Activated CD8-positive, alpha-beta T cell treated with anti-CD3 and anti-CD28 coated beads for 36 hours (primary cell): ENCODE data around the gene DYSF. TPM values are rescaled to one million over a fixed set of nuclear protein-coding genes. Genes with fewer than 3 reads are reported as not detected.

Experiments
- ATAC-seq: fragments of 200-7000 bp; cut with Tn5 transposase; one replicate; pipeline ENCODE4 v1.10.0; 2021; ENCODE audit warnings: mild to moderate bottlenecking, moderate library complexity
- CTCF ChIA-PET: fragments of 350-600 bp; sonication (Branson Sonifier 250); formaldehyde crosslinking; loops from one replicate; lab custom pipeline; 2021; ENCODE audit warnings: antibody characterized with exemption; lab: Charles Lee
- POLR2A ChIA-PET: fragments of 350-600 bp; sonication (Branson Sonifier 250); formaldehyde crosslinking; loops from one replicate; lab custom pipeline; 2021; ENCODE audit warnings: antibody characterized with exemption; lab: Charles Lee
- DNase-seq: peaks from one replicate; pipeline ENCODE4 v3.0.0-alpha.2; 2020
- H3K27ac Mint-ChIP-seq: one replicate; pipeline ENCODE4 v1.8.0; 2021; ENCODE audit warnings: mild to moderate bottlenecking, mixed read lengths
- H3K27me3 Mint-ChIP-seq: one replicate; pipeline ENCODE4 v1.8.0; 2021; ENCODE audit warnings: mixed read lengths
- H3K36me3 Mint-ChIP-seq: one replicate; pipeline ENCODE4 v1.8.0; 2021; ENCODE audit warnings: low read depth, mixed read lengths
- H3K4me1 Mint-ChIP-seq: one replicate; pipeline ENCODE4 v1.8.0; 2021; ENCODE audit warnings: low read depth, mixed read lengths
- H3K4me3 Mint-ChIP-seq: one replicate; pipeline ENCODE4 v1.8.0; 2021; ENCODE audit warnings: mild to moderate bottlenecking, moderate library complexity, mixed read lengths
- H3K9me3 Mint-ChIP-seq: one replicate; pipeline ENCODE4 v1.8.0; 2021; ENCODE audit warnings: mixed read lengths
- intact Hi-C: fragments of 100-400 bp; cut with micrococcal nuclease; formaldehyde crosslinking; loops from one replicate; pipeline ENCODE4 v1.10.0; 2022
- total RNA-seq, 2 experiments: library from RNA; stranded (reverse); gene quantifications; one replicate each; pipeline ENCODE4 v1.2.3, GENCODE V29; 2021
- TF ChIP-seq, protein P1 (sequence below): fragments of 200-600 bp; IDR thresholded peaks from one replicate; pipeline ENCODE4 v1.8.0; 2022; ENCODE audit warnings: antibody characterized with exemption, mild to moderate bottlenecking

The DYSF gene
- total RNA-seq, 2 experiments from 2014 or later = 3.5 to 3.8 TPM

DNA sequence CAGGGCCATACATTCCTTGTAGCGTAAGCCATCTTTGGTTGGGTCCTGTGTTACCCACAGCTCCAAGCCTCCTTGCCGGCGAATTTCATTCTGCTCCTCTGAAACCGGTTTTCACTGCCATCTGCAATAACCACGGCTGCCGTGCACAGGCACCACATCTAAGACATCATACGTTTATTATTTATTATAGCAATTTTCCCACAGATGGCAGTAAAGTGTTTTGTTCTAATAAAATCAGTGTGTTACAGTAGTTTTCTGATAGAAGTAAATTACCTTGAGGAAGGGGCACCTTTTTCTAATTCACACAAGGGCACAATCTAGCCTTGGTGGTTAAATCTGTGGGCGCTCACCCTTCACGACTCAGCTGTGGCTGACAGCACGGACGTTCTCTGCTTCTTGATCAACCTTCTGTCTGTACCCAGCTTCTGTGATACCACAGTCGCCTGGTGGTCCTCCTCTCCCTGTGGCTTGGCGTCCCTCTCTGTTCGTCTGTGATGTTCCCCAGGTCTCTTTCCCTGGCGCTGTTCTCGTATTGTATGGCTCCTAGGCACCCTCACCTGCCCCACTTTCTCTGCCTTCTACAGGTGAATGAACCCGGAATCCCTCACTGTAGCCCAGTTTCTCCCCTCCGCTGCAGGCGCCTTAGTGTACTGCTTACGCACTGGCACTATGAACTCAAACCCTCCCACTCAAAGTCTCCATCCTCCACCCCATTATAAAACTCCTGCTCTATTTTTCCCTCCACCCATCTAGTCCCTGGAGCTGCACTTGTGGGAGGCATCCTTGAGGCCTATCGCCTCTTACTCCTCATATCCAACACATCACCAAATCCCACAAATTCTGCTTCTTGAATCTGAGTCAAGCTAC, 236.8 kb downstream of the DYSF start:
- Mint-ChIP-seq H3K9me3 (no peaks in the 10 kb centered on the region), H3K4me1 (no peaks in the 10 kb centered on the region), H3K36me3 (no peaks in the 10 kb centered on the region), H3K27me3 (peaks cover 3% of the 10 kb centered on the region), H3K27ac (no peak overlapping the region), H3K4me3 (no peak overlapping the region)
- ChIA-PET POLR2A (no interaction called here), CTCF (no interaction called here)
- ATAC-seq = no peak
- intact Hi-C loops = no loop called here
- DNase-seq = no peak
- TF ChIP-seq, protein P1, sequence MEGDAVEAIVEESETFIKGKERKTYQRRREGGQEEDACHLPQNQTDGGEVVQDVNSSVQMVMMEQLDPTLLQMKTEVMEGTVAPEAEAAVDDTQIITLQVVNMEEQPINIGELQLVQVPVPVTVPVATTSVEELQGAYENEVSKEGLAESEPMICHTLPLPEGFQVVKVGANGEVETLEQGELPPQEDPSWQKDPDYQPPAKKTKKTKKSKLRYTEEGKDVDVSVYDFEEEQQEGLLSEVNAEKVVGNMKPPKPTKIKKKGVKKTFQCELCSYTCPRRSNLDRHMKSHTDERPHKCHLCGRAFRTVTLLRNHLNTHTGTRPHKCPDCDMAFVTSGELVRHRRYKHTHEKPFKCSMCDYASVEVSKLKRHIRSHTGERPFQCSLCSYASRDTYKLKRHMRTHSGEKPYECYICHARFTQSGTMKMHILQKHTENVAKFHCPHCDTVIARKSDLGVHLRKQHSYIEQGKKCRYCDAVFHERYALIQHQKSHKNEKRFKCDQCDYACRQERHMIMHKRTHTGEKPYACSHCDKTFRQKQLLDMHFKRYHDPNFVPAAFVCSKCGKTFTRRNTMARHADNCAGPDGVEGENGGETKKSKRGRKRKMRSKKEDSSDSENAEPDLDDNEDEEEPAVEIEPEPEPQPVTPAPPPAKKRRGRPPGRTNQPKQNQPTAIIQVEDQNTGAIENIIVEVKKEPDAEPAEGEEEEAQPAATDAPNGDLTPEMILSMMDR = no peak

DNA sequence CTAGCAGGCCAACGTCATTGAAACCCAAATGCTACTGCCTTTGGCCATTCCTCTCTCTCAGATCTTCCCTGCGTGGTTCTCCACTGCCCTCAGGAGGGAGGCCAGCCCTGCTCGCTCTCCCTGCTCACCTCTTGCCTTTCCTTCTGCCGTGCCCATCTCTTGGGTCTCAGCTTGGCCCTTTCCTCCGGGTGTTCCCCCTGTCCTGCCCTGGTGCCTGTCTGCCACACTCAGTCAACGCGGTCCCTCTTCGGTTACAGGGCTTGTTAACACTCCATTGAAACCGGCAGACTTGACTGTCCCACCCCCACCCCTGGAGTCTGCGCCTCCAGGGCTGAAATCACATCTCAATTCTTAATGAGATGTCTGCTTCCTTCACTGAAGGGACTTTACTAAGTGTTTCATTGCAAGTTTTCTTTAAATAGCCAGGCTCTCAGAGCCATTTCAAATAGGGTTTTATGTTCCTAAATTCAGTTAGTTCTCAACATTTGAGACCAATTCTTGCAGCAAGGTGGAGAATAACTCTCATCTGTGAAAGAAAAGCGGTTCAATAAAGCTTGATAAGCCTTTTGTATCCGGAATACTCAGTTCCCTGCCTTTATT, 237.6 kb downstream of the DYSF start:
- Mint-ChIP-seq H3K4me1 (no peaks in the 10 kb centered on the region), H3K4me3 (no peak overlapping the region), H3K27ac (no peak overlapping the region), H3K9me3 (no peaks in the 10 kb centered on the region), H3K36me3 (no peaks in the 10 kb centered on the region), H3K27me3 (peaks cover 3% of the 10 kb centered on the region)
- DNase-seq (no peak), ATAC-seq (no peak)
- ChIA-PET POLR2A (no interaction called here), CTCF (no interaction called here)
- TF ChIP-seq, protein P1 = no peak
- intact Hi-C loops = no loop called here

DNA sequence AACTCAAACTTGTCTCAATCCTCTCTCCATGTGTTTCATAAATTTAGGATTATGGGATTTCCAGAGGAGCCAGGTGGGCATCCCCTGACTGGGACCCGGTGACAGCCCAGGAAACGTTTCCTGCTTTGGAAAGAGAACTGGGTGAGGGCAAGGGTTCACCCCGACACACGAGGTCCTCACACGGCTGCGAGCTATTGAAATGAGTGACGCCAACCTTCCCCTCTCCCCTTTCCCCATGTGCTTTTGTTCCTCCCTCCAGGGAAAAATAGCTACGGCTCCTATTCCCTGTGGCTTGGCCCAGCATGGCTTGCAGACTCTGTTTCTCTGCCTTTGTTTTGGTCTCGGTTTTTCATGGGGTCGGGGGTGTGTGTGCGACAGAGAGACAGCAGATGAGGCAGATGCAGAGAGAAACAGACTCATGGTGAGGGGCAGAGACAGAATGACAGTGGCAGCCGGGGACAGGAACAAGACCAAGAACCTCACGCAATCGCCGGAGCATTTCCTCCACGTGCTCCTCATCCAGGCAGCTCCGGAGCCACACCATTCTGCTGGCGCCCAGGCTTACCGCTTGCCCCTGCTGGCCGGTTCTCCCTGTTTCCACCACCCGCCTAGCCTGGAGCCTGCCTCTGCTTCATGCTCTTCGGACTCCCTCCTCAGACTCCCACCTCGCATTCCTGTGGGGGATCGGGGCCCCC, 238.5 kb downstream of the DYSF start:
- ChIA-PET POLR2A (no interaction called here), CTCF (no interaction called here)
- Mint-ChIP-seq H3K27me3 (peaks cover 3% of the 10 kb centered on the region), H3K4me1 (no peaks in the 10 kb centered on the region), H3K27ac (no peak overlapping the region), H3K4me3 (no peak overlapping the region), H3K9me3 (no peaks in the 10 kb centered on the region), H3K36me3 (no peaks in the 10 kb centered on the region)
- DNase-seq = no peak
- intact Hi-C loops = no loop called here
- TF ChIP-seq, protein P1 = no peak
- no peak for ATAC-seq

DNA sequence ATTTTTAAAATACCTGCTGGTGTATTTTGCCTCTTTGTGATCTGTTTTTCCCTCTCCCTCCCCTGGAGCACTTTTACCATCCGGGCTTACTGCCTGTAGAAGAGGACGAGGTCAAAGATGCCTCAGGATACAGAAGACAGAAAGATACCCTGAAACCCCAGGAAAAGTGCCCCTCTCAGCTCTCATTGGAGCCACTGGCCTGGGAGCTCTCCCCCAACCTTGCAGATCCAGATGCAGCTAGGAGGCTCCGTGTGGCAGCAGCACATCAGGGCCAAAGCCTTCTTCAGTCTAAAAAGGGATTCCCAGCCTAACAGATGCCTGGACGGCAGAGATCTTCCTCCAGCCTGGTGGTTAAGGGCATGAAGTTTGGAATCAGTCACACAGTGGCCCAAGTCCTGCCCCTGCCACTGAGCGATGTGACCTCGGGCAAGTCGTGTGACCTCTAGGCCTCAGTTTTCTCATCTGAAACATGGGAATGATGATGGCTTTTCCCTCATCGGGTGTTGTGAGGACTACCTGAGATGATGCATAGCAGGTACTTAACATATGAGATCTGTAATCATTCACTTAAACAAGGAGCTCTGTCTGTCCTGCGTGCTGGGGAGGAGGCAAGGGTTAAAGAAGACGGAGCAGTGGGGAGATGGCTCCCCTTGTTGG, 239.4 kb downstream of the DYSF start:
- Mint-ChIP-seq H3K4me1 (no peaks in the 10 kb centered on the region), H3K4me3 (no peak overlapping the region), H3K9me3 (no peaks in the 10 kb centered on the region), H3K27ac (no peak overlapping the region), H3K27me3 (peaks cover 3% of the 10 kb centered on the region), H3K36me3 (no peaks in the 10 kb centered on the region)
- POLR2A ChIA-PET = no interaction called here
- intact Hi-C loops = no loop called here
- ATAC-seq (no peak), DNase-seq (no peak)
- TF ChIP-seq, protein P1 = no peak
- CTCF ChIA-PET = no interaction called here
